ENCODE data around the gene ACSM2A.
"Not testable (repeated sequence)": the region's sequence is repeated elsewhere in the genome, so short reads cannot be mapped to it uniquely, and the experiment has no call there.

DNA sequence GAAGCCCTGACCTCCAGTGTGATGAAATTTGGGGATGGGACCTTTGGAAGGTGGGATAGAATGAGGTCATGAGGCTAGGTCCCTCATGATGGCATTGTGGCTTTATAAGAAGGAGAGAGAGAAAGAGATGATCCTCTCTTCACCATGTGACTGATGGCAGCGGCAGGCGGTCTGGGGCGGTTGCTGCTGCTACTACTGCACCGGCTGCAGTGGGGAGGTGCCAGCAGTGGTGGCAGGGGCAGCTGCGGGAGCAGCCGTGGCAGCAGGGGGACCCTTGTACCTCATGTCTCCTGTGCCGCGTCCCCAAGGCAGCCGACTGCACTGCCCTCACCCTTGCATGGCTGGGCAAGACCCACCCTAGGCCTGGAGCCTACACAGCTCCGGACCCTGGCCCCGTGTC, 40.1 kb downstream of the ACSM2A start:
- TF ChIP-seq, protein P1, sequence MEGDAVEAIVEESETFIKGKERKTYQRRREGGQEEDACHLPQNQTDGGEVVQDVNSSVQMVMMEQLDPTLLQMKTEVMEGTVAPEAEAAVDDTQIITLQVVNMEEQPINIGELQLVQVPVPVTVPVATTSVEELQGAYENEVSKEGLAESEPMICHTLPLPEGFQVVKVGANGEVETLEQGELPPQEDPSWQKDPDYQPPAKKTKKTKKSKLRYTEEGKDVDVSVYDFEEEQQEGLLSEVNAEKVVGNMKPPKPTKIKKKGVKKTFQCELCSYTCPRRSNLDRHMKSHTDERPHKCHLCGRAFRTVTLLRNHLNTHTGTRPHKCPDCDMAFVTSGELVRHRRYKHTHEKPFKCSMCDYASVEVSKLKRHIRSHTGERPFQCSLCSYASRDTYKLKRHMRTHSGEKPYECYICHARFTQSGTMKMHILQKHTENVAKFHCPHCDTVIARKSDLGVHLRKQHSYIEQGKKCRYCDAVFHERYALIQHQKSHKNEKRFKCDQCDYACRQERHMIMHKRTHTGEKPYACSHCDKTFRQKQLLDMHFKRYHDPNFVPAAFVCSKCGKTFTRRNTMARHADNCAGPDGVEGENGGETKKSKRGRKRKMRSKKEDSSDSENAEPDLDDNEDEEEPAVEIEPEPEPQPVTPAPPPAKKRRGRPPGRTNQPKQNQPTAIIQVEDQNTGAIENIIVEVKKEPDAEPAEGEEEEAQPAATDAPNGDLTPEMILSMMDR (IDR thresholded peaks at IDR 0.05; ENCODE audit: low read length) = not testable (repeated sequence)
- TF ChIP-seq EZH2 (optimal IDR thresholded peaks at IDR 0.05; ENCODE audit: low read depth, low read length); EZH2phosphoT487 (IDR thresholded peaks at IDR 0.05; ENCODE audit: low read length): not testable (repeated sequence)

Measured in MM.1S (cell line).